Iris pigment epithelial cell (primary cell): ENCODE results near the gene HDAC4.

Source experiments
- DNase-seq: peaks from one replicate; pipeline ENCODE4 v3.0.0-alpha.2; 2011; ENCODE audit warnings: low read depth

Gene HDAC4

GRCh38 chr2:239008004-239008403 is 392.8 kb downstream of the HDAC4 start:
- DNase-seq, result no peak

GRCh38 chr2:239006622-239007285 is 394.1 kb downstream of the HDAC4 start:
- peak; percentile 27 for DNase-seq

GRCh38 chr2:239005586-239005985 is 395.2 kb downstream of the HDAC4 start:
- no peak for DNase-seq

GRCh38 chr2:239004274-239005015 is 396.4 kb downstream of the HDAC4 start:
- DNase-seq, result no peak

GRCh38 chr2:239003624-239004273 is 397.1 kb downstream of the HDAC4 start:
- DNase-seq, result no peak

GRCh38 chr2:239002954-239003623 is 397.7 kb downstream of the HDAC4 start:
- peak; percentile 73 for DNase-seq

GRCh38 chr2:239002591-239002953 is 398.2 kb downstream of the HDAC4 start:
- no peak for DNase-seq

GRCh38 chr2:239001794-239002193 is 399.0 kb downstream of the HDAC4 start:
- DNase-seq, result no peak

GRCh38 chr2:239000500-239001073 is 400.2 kb downstream of the HDAC4 start:
- no peak for DNase-seq

GRCh38 chr2:239000089-239000488 is 400.7 kb downstream of the HDAC4 start:
- DNase-seq, result no peak

- no peak for DNase-seq
Measured at GRCh38 chr2:238999291-238999741, 401.5 kb downstream of the HDAC4 start.

GRCh38 chr2:238998801-238999200 is 402.0 kb downstream of the HDAC4 start:
- peak; percentile 21 for DNase-seq
